Stomach (tissue), 9 donors: ENCODE measurements around the gene SH3RF3. TPM values are rescaled to one million over a fixed set of nuclear protein-coding genes. Genes with fewer than 3 reads are reported as not detected.
A peak's percentile ranks its signal among the peaks of the same experiment; 100 is the strongest.

Source experiments
- DNase-seq, 2 donors: peaks; one replicate each; pipeline versions ENCODE4 v3.0.0 to v3.0.0-alpha.2; 2013 to 2019
- H3K27ac ChIP-seq, 5 donors: fragments of 200-600 bp in 4 of 5; sonication (generic) in 4 of 5; one replicate each; pipeline ENCODE4 v1.5.1; 2013 to 2019; ENCODE audit warnings: mild to moderate bottlenecking in 1 of 5, moderate library complexity in 1 of 5
- H3K27me3 ChIP-seq, 3 donors: fragments of 200-600 bp; sonication (generic); one replicate each; pipeline ENCODE4 v1.5.1; 2017 to 2019; ENCODE audit warnings: mixed run types in 1 of 3
- H3K36me3 ChIP-seq, 4 donors: fragments of 200-600 bp; sonication (generic); 1 replicate in 3 of 4; 2 replicates in 1 of 4; pipeline ENCODE4 v1.5.1; 2016 to 2019
- H3K4me1 ChIP-seq, 4 donors: fragments of 200-600 bp; sonication (generic); one replicate each; pipeline ENCODE4 v1.5.1; 2016 to 2019
- H3K4me3 ChIP-seq, 4 donors: fragments of 200-600 bp; sonication (generic) in 3 of 4; one replicate each; pipeline ENCODE4 v1.5.1; 2016 to 2019; ENCODE audit warnings: mild to moderate bottlenecking in 1 of 4
- H3K9me3 ChIP-seq, 4 donors: fragments of 200-600 bp; sonication (generic); one replicate each; pipeline ENCODE4 v1.5.1; 2016 to 2019
- EP300 ChIP-seq: sonication (generic); formaldehyde crosslinking; IDR thresholded peaks from one replicate; pipeline ENCODE4 v1.6.1; 2017; ENCODE audit warnings: antibody characterized with exemption
- POLR2A ChIP-seq, 4 donors: fragments of 450-650 bp; IDR thresholded peaks; one replicate each; pipeline ENCODE4 v1.6.1; 2016; ENCODE audit warnings: antibody characterized with exemption in 4 of 4, control low read depth in 2 of 4, mild to moderate bottlenecking in 1 of 4, moderate library complexity in 1 of 4
- POLR2AphosphoS5 ChIP-seq, 3 donors: sonication (generic); formaldehyde crosslinking; IDR thresholded peaks; one replicate each; pipeline ENCODE4 v1.6.1; 2016; ENCODE audit warnings: antibody characterized with exemption in 3 of 3
- WGBS, 5 donors: extraction: QIAGEN DNeasy Blood & Tissue Kit in 3 of 5; methylation state at CpG; one replicate each; pipeline versions ENCODE4 v1.1.5 to v1.1.7; 2013 to 2018; 5-methylcytosine and 5-hydroxymethylcytosine counted together
- intact Hi-C: fragments of 100-400 bp; cut with DNase I; formaldehyde crosslinking; loops from one replicate; pipeline ENCODE4 v1.15.1; 2023; ENCODE audit warnings: low total_unique reads
- polyA plus RNA-seq, 3 donors: library from polyadenylated mRNA; stranded (reverse); fragments of 200-250 nt; gene quantifications; one replicate each; pipeline ENCODE4 v1.2.3, GENCODE V29; 2013
- total RNA-seq, 5 donors: library from RNA; depleted of rRNA; stranded (reverse); fragments of >200 nt; gene quantifications; one replicate each; pipeline versions ENCODE4 v1.1.0 to v1.2.3, GENCODE V29; 2014 to 2016
- TF ChIP-seq, protein P1 (sequence below), 7 experiments: fragments of 450-650 bp in 4 of 7; fragments of 200-600 bp in 3 of 7; sonication (generic) in 3 of 7; IDR thresholded peaks; one replicate each; pipeline ENCODE4 v1.5.1; 2016 to 2019; ENCODE audit warnings: antibody characterized with exemption in 7 of 7, control low read depth in 2 of 7, mild to moderate bottlenecking in 1 of 7
- donor health status: healthy with polysubstance abuse.
- donor health status: Bipolar disorder and iron deficiency.
- donor health status: healthy.

The SH3RF3 gene
- total and polyA plus RNA-seq, 8 donors = 0.87 to 11.1 (median 4.4) TPM

DNA sequence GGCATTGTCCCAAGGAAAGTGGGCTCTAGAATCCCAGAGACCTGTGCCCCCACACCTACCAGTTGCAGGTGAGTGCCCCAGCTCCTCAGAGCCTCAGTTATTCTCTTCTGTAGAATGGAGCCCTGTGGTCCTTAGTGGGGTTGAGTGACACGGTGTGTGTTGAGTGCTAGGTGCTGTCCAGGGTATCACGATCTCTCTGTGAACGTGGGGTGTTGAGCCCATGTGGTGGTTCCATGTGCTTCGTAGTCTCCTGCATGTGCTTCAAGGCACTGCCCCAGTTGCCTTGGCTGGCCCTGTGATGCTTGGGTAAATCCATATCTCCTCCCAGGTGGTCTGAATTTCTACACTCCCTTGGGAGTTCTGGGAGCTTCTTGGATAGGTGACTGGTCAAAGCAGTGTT is 54.9 kb downstream of the SH3RF3 start:
- peaks cover 0 to 7% (median 0%) of the 10 kb centered on the region in 4 donors for H3K9me3 ChIP-seq
- no peaks in the 10 kb centered on the region for H3K36me3 ChIP-seq
- H3K27me3 ChIP-seq = no peaks in the 10 kb centered on the region
- WGBS, 5 donors = 90 to 100% (median 94%) methylated on average over 1 to 4 of the region's 4 CpGs
- peak overlapping the region in 2 of 5 donors; percentile 76 to 83 for H3K27ac ChIP-seq
- H3K4me1 ChIP-seq = peaks cover 0 to 24% (median 17%) of the 10 kb centered on the region in 4 donors
- no peak overlapping the region for H3K4me3 ChIP-seq
- TF ChIP-seq, protein P1, sequence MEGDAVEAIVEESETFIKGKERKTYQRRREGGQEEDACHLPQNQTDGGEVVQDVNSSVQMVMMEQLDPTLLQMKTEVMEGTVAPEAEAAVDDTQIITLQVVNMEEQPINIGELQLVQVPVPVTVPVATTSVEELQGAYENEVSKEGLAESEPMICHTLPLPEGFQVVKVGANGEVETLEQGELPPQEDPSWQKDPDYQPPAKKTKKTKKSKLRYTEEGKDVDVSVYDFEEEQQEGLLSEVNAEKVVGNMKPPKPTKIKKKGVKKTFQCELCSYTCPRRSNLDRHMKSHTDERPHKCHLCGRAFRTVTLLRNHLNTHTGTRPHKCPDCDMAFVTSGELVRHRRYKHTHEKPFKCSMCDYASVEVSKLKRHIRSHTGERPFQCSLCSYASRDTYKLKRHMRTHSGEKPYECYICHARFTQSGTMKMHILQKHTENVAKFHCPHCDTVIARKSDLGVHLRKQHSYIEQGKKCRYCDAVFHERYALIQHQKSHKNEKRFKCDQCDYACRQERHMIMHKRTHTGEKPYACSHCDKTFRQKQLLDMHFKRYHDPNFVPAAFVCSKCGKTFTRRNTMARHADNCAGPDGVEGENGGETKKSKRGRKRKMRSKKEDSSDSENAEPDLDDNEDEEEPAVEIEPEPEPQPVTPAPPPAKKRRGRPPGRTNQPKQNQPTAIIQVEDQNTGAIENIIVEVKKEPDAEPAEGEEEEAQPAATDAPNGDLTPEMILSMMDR (IDR thresholded peaks at IDR 0.05) = no peak
- TF ChIP-seq EP300 (no peak), POLR2A (IDR thresholded peaks at IDR 0.05) (no peak), POLR2AphosphoS5 (IDR thresholded peaks at IDR 0.05) (no peak)
- DNase-seq = no peak
- intact Hi-C loops = no loop called here

GRCh38 chr2:109184368-109184767 is 55.4 kb downstream of the SH3RF3 start:
- Histone ChIP-seq H3K36me3 (no peaks in the 10 kb centered on the region), H3K4me3 (no peak overlapping the region), H3K27ac (peak overlapping the region in 3 of 5 donors; percentile 22 to 83 (median 76)), H3K27me3 (no peaks in the 10 kb centered on the region), H3K9me3 (peaks cover 0 to 5% (median 0%) of the 10 kb centered on the region in 4 donors), H3K4me1 (peaks cover 0 to 24% (median 17%) of the 10 kb centered on the region in 4 donors)
- 94 to 99% (median 97%) methylated on average over 3 of the region's 3 CpGs for WGBS, 5 donors
- TF ChIP-seq POLR2A (IDR thresholded peaks at IDR 0.05) (no peak), POLR2AphosphoS5 (IDR thresholded peaks at IDR 0.05) (no peak), EP300 (no peak)
- TF ChIP-seq, protein P1 (IDR thresholded peaks at IDR 0.05) = no peak
- intact Hi-C loops = no loop called here
- no peak for DNase-seq

DNA sequence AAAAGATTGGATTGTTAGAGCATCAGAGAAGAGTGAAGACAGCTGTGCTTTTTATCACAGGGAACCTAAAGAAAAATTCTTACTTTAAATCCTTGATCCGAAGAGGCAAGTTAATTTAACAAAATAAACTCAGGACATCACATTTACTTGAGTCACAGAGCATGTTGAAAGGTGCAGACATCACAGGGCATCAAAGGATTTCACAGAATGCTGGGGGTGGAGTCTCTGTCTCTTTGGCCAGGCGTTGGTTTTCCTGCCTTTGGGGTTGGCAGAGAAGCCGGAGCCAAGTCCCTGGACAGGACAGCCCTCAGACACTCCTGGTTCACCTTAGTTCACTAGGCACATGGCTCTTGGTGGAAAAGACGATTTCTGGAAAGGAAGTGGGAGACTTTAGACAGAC is 56.3 kb downstream of the SH3RF3 start:
- H3K4me3 ChIP-seq = no peak overlapping the region
- H3K36me3 ChIP-seq = no peaks in the 10 kb centered on the region
- peak overlapping the region in 4 of 5 donors; percentile 44 to 83 (median 67) for H3K27ac ChIP-seq
- H3K27me3 ChIP-seq = no peaks in the 10 kb centered on the region
- peaks cover 0 to 24% (median 17%) of the 10 kb centered on the region in 4 donors for H3K4me1 ChIP-seq
- DNase-seq = no peak
- TF ChIP-seq, protein P1 (IDR thresholded peaks at IDR 0.05) = no peak
- TF ChIP-seq POLR2AphosphoS5 (IDR thresholded peaks at IDR 0.05) (peak in 1 of 3 donors; percentile 5), EP300 (no peak), POLR2A (IDR thresholded peaks at IDR 0.05) (no peak)
- WGBS, 5 donors = 40 to 57% (median 45%) methylated on average over 4 of the region's 4 CpGs
- no peaks in the 10 kb centered on the region for H3K9me3 ChIP-seq
- intact Hi-C loops = no loop called here

- Histone ChIP-seq H3K27me3 (no peaks in the 10 kb centered on the region), H3K9me3 (no peaks in the 10 kb centered on the region), H3K4me3 (no peak overlapping the region), H3K4me1 (peaks cover 0 to 24% (median 17%) of the 10 kb centered on the region in 4 donors), H3K27ac (peak overlapping the region in 4 of 5 donors; percentile 44 to 83 (median 67)), H3K36me3 (no peaks in the 10 kb centered on the region)
- TF ChIP-seq POLR2AphosphoS5 (IDR thresholded peaks at IDR 0.05) (peak in 2 of 3 donors; percentile 35 to 36), EP300 (peak; percentile 61), POLR2A (IDR thresholded peaks at IDR 0.05) (no peak)
- TF ChIP-seq, protein P1 (IDR thresholded peaks at IDR 0.05) = no peak
- WGBS, 5 donors = 66 to 75% (median 72%) methylated on average over 16 of the region's 16 CpGs
- intact Hi-C loops = no loop called here
- no peak for DNase-seq
Observed at GRCh38 chr2:109185821-109186570, 57.0 kb downstream of the SH3RF3 start.
